Esophagus squamous epithelium (tissue), 4 donors: ENCODE data around the gene FAM83D.
A peak's percentile ranks its signal among the peaks of the same experiment; 100 is the strongest.

Experiments
- CTCF ChIP-seq, 6 experiments: fragments of 450-650 bp in 4 of 6; fragments of 200-600 bp in 2 of 6; sonication (generic) in 2 of 6; IDR thresholded peaks; one replicate each; pipeline ENCODE4 v1.5.1; 2016 to 2019; ENCODE audit warnings: antibody characterized with exemption in 6 of 6, mild to moderate bottlenecking in 4 of 6, moderate library complexity in 4 of 6
- POLR2A ChIP-seq, 4 donors: fragments of 450-650 bp; IDR thresholded peaks; one replicate each; pipeline ENCODE4 v1.6.1; 2017; ENCODE audit warnings: antibody characterized with exemption in 4 of 4, mild to moderate bottlenecking in 4 of 4, moderate library complexity in 3 of 4

DNA sequence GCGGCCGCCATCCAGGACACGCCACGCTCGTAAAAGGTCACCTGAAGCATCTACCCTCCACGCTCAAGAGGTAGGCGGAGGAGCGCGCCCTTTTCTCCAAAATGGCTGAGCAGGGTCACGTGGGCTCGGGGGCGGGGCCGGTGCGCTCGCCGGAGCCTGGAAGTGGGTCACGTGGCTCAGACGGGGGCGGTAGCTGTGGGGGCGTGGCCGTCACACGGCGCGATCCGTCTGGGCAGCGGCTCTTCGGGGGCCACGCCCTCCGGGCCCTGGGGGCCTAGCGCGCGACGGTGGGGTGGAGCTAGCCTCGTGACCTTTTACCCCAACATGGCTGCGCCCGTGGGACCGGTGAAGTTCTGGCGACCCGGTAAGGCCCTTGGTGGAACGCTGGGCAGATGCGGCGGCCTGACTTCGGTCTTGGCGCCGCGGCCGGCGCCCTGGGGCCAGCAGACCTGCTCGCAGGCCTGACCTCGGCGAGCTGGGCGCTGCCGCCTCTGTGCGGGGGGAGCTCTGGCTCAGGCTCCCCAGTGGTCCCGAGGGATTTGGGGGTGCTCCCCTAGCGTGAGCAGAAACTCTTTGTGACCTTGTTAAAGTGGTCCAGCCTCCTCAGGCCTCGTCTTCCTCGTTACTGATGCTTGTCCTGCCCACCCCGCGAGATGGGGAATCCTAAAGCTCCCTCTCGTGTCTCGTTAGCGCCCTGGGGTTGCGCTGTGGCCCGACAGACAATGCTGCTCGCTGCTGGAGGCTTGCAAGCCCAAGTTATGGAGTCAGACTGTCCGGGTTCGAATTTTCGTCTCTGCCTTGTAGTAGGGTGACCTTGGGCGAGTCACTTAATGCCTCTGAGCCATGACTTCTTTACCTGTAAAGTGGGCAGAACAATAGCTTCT, 36.1 kb downstream of the FAM83D start, which contains the start of gene DHX35:
- TF ChIP-seq CTCF (IDR thresholded peaks at IDR 0.05) (peak in 2 of 6 experiments; percentile 9 to 53), POLR2A (IDR thresholded peaks at IDR 0.05) (peak in 3 of 4 donors; percentile 27 to 54 (median 36))
